HPDE6-E6E7 (cell line): ENCODE data around the gene RAC2.
"Not testable (repeated sequence)": the region's sequence is repeated elsewhere in the genome, so short reads cannot be mapped to it uniquely, and the experiment has no call there.

Experiments used
- DNase-seq: peaks from one replicate; pipeline ENCODE4 v3.0.0; 2011; ENCODE audit warnings: missing footprints; ENCODE audit errors: extremely low spot score

Gene RAC2

DNA sequence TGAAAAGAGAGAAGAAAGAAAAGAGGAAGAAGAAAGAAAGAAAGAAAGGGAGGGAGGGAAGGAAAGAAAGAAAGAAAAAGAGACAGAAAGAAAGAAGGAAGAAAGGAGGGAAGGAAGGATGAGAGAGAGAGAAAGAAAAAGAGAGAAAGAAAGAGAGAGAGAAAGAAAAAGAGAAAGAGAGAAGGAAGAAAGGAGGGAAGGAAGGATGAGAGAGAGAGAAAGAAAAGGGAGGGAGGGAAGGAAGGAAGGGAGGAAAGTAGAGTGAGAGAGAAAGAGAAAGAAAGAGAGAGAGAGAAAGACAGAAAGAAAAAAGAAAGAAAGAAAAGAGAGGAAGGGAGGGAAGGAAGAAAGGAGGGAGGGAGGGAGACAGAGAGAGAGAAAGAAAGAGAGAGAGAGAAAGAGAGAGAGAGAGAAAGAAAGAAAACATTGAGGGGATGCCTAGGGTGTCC, 11.5 kb upstream of the RAC2 start:
- no peak for DNase-seq

DNA sequence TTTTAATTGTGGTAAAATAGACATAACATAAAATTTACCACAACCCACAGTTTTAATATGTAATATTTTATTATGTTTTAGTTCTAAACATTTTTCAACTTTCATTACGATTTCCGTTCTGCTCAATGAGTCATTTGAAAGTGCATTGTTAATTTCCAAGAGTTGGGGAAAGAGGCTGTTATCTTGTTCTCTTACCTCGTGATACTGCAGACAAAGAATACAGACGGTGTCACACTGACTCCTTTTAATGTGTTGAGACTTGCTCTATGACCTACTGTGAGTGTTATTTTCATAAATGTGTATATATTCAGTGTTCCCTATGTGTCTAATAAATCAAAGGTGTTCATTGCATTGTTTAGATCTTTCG, 10.8 kb upstream of the RAC2 start:
- peak; percentile 57 for DNase-seq

GRCh38 chr22:37254209-37254866, 10.3 kb upstream of the RAC2 start:
- no peak for DNase-seq

DNA sequence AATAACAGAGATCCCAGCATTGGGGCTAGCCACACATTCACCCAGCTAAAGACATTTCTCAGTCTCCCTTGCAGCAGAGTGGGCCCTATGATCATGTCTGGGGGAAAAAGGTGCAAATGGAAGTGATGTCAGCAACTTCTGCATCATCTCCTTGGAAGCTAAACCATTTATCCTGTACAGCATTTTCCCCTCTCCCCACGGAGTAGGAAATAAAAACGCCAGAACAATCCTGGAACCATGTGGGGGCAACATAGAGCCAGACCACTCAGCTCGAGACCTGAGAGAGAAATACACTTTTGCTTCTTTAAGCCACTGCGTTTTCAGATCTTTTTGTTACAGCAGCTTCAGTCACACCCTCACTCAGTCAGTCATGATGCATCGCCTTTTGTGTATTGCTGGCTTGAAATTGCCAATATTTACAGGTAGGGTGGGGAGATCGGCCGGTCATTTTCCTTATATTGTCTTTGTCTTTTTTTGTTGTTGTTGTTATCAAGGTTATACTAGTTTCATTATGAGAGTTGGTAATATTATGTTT, 9.1 kb upstream of the RAC2 start:
- no peak for DNase-seq

- DNase-seq = not testable (repeated sequence)
These were observed 7.8 kb upstream of the RAC2 start for GRCh38 chr22:37251836-37252235.

DNA sequence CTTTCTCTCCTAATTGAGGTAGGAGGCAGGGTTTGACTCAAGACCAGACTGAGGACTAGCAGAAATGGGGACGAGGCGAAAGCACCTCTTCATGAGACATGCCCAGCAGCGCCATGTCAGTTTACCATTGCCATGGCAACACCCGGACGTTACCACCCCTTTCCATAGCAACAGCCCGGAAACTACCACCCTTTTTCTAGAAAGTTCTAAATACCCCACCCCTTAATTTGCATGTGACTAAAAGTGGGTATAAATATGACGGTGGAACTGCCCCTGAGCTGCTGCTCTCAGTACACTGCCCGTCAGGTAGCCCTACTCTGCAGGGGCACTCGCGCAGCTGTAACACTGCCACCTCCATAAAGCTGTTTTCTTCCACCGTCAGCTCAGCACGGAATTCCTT, 5.9 kb upstream of the RAC2 start:
- no peak for DNase-seq

GRCh38 chr22:37248251-37248650, 4.2 kb upstream of the RAC2 start:
- no peak for DNase-seq

DNA sequence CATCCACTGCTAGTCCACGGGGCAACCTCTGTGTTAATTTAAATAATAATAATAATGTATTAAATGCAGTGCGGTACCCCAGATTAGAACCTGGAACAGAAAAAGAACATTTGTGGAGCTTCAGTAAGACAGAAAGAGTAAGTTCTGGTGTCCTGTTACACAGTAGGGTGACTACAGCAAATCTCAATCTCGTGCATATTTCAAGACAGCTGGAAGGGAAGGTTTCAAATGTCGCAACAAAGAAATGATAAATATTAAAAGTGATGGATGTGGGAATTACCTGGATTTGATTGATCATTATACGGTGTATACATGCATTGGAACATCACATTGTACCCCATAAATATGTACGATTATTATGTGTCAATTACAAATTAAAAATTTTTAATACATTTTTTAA, 1.7 kb upstream of the RAC2 start:
- no peak for DNase-seq

- DNase-seq = no peak
These were observed 1.1 kb upstream of the RAC2 start for GRCh38 chr22:37244922-37245722.

DNA sequence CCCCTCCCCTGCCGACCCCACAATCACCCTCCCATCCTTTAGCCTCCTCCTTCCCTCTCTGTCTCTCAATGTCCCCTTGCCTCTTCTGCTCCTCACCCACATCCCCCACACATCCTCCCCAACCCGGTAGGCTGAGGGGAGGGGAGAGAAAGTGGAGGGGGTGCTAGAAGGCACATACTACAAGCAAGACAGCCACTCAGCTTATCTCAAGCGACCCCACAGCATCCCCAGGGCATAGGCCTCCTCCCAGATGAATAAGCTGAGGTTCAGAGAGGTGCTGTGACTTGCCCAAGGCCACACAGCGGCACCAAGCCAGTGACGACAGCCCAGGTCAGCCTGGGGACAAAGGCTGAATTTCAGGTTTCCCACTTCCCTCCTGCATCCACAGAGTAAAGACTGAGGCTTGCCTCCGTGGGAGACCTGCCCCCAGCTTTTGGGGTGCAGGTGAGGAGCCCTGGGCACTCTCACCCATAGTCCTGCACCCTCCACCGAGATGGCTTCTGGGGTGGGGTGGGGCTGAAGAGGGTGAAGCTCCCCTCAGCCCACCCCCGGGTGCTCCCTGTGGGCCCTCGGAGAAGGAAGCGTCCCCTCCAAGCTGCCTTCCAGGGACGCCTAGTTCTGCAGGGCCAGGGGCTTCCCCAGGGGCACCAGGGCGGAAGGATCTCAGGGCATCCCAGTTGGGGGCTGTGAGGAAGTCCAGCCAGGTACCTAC, 511 bp downstream of the RAC2 start:
- DNase-seq = no peak

DNA sequence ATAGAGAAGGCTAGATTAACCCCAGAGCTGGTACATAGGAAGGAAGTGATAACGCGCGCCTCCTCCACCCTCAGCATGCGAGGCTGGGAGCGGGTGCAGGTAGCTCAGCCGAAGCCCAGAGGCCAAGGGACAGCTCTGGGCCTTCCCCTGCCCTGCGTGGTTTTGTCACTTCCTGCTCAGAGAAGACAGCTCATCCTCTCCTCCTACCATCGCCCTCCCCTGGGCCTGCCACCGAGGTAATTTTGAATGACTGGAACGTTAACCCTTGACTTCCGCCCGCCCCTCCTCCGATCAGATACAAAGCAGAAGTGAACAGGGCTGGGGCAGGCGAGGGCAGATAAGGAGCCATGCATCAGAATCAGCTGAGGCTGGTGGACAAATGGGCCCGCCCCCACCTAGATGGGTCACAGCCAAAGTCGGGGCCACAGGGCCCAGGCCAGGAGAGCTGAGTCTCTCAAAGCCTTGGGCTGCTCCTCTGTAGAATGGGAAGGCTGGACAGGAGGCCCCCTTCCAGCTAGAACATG, 1.6 kb downstream of the RAC2 start:
- DNase-seq = peak; percentile 55

DNA sequence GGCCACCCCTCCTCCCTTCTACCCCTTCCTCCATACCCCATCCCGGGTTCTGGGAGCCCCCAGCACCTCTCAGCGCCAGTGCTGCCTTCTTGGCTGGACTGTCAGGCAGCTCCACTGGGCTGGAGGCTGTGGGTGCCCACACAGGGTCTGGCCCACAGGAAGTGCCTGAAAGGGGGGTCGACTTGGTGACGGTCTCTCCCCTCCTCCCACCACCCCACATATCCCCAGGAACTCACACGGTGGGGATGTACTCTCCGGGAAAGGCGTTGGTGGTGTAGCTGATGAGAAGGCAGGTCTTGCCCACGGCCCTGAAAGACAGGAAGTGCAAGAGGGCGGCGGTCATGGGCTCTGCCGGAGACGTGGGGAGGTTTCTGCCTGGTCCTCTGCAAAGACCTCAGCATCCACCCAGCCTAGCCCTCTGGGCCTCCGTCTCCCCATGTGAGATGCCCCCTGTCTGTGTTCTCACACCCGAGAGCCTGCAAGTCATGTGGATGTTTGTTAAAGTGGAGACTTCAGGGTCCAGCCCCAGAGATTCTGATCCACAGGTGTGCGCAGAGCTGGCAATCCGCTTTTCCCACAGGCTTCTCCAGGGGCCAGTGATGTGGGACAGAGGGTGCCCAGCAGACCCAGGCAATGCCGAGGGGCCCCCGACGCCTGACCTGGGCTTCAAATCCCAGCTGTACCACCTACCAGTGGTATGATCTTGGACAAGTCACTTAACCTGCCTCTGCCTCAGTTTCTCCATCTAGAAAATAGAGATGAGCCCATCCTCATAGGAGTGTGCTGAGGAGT, 2.5 kb downstream of the RAC2 start:
- DNase-seq = no peak

GRCh38 chr22:37240941-37241320, 3.1 kb downstream of the RAC2 start:
- no peak for DNase-seq

GRCh38 chr22:37240240-37240940, 3.7 kb downstream of the RAC2 start:
- DNase-seq = no peak

- no peak for DNase-seq
These were observed 4.5 kb downstream of the RAC2 start for GRCh38 chr22:37239336-37240239.

DNA sequence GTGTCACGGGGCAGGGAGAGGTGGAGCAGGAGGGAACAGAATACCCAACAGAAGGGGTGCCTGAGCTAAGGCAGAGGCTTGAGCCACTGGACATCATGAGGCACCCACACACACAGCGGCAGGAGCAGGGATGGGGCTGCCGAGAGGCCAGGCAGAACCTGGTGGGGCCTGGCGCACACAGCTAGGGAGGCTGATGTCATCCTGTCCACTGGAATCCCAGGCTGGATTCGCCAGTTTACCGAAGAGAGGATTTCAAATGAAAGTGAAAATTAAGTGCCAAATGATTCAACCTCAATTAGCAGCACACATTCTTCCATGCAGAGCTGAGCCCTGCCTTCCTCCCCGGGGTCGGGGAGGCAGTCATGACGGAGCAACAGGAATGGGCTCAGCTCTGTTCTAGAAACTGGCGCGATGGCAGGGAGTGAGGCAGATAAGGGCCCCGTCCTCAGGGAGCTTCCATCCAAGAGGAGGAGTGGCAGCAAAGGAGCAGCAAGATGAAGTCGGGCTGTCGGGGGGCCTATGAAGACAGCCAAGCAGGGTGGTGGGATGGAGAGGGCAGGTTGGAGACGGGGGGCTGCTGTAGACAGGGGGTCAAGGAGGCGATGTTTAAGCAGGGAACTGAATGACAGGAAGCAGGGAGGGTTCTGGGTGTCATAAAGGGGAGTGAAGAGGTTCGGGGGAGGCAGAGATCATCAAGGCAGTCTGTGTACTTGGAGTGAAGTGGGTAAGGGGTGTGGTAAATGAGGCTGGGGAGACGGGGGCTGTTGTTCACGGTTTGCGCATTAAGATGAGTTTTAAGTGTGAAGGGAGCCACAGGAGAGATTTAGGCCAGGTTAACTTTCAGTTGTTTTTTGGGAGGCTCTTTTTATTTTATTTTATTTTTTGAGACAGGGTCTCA, 6.4 kb downstream of the RAC2 start:
- DNase-seq = no peak

- DNase-seq = no peak
These were observed 8.0 kb downstream of the RAC2 start for GRCh38 chr22:37235897-37236607.
